ENCODE results near the gene ZNF318.
A peak's percentile ranks its signal among the peaks of the same experiment; 100 is the strongest.

ZNF318 gene

GRCh38 chr6:43335469-43335868 is 34.0 kb downstream of the ZNF318 start:
- Histone ChIP-seq H3K4me1 (ENCODE audit: control insufficient read depth in 1 of 2, insufficient read depth in 1 of 2, low read depth in 1 of 2, low read length in 1 of 2) (peaks cover 35 to 41% of the 10 kb centered on the region in 2 experiments), H3K36me3 (peaks cover 42% of the 10 kb centered on the region), H3K27ac (no peak overlapping the region), H3K9me3 (no peaks in the 10 kb centered on the region), H3K27me3 (no peaks in the 10 kb centered on the region), H3K4me3 (ENCODE audit: low read depth in 1 of 2, low read length in 1 of 2) (no peak overlapping the region)
- no peak for TF ChIP-seq CTCF (IDR thresholded peaks at IDR 0.05)

- Histone ChIP-seq H3K9me3 (no peaks in the 10 kb centered on the region), H3K27me3 (no peaks in the 10 kb centered on the region), H3K36me3 (peaks cover 33% of the 10 kb centered on the region), H3K4me1 (ENCODE audit: control insufficient read depth in 1 of 2, insufficient read depth in 1 of 2, low read depth in 1 of 2, low read length in 1 of 2) (peaks cover 35 to 42% of the 10 kb centered on the region in 2 experiments), H3K27ac (no peak overlapping the region), H3K4me3 (ENCODE audit: low read depth in 1 of 2, low read length in 1 of 2) (no peak overlapping the region)
- TF ChIP-seq CTCF (IDR thresholded peaks at IDR 0.05): peak; percentile 17
Measured at GRCh38 chr6:43334466-43335095, 34.9 kb downstream of the ZNF318 start.

- H3K27ac ChIP-seq: peak overlapping the region; percentile 80
- H3K9me3 ChIP-seq: no peaks in the 10 kb centered on the region
- no peak overlapping the region for H3K4me3 ChIP-seq (ENCODE audit: low read depth in 1 of 2, low read length in 1 of 2)
- no peaks in the 10 kb centered on the region for H3K27me3 ChIP-seq
- H3K4me1 ChIP-seq (ENCODE audit: control insufficient read depth in 1 of 2, insufficient read depth in 1 of 2, low read depth in 1 of 2, low read length in 1 of 2): peaks cover 35 to 42% of the 10 kb centered on the region in 2 experiments
- no peak for TF ChIP-seq CTCF (IDR thresholded peaks at IDR 0.05)
- peaks cover 10% of the 10 kb centered on the region for H3K36me3 ChIP-seq
Measured at GRCh38 chr6:43331891-43332290, 37.6 kb downstream of the ZNF318 start.

GRCh38 chr6:43331470-43331869 is 38.0 kb downstream of the ZNF318 start:
- H3K9me3 ChIP-seq: no peaks in the 10 kb centered on the region
- peak overlapping the region; percentile 80 for H3K27ac ChIP-seq
- no peak for TF ChIP-seq CTCF (IDR thresholded peaks at IDR 0.05)
- peaks cover 35 to 42% of the 10 kb centered on the region in 2 experiments for H3K4me1 ChIP-seq (ENCODE audit: control insufficient read depth in 1 of 2, insufficient read depth in 1 of 2, low read depth in 1 of 2, low read length in 1 of 2)
- H3K27me3 ChIP-seq: no peaks in the 10 kb centered on the region
- H3K36me3 ChIP-seq: peaks cover 7% of the 10 kb centered on the region
- no peak overlapping the region for H3K4me3 ChIP-seq (ENCODE audit: low read depth in 1 of 2, low read length in 1 of 2)

- no peaks in the 10 kb centered on the region for H3K27me3 ChIP-seq
- H3K4me1 ChIP-seq (ENCODE audit: control insufficient read depth in 1 of 2, insufficient read depth in 1 of 2, low read depth in 1 of 2, low read length in 1 of 2): peaks cover 24 to 29% of the 10 kb centered on the region in 2 experiments
- no peak for TF ChIP-seq CTCF (IDR thresholded peaks at IDR 0.05)
Measured at GRCh38 chr6:43328528-43328927, 40.9 kb downstream of the ZNF318 start.

More at GRCh38 chr6:43328528-43328927, 40.9 kb downstream of the ZNF318 start:
- H3K36me3 ChIP-seq: no peaks in the 10 kb centered on the region
- H3K4me3 ChIP-seq (ENCODE audit: low read depth in 1 of 2, low read length in 1 of 2): no peak overlapping the region
- no peaks in the 10 kb centered on the region for H3K9me3 ChIP-seq
- no peak overlapping the region for H3K27ac ChIP-seq
